ENCODE results near the gene STX10. TPM values are rescaled to one million over a fixed set of nuclear protein-coding genes. Genes with fewer than 3 reads are reported as not detected.

The STX10 gene
- polyA plus RNA-seq, 2 of the 4 experiments (the other 2 are of a cell fraction): 41.5 to 61.2 TPM

DNA sequence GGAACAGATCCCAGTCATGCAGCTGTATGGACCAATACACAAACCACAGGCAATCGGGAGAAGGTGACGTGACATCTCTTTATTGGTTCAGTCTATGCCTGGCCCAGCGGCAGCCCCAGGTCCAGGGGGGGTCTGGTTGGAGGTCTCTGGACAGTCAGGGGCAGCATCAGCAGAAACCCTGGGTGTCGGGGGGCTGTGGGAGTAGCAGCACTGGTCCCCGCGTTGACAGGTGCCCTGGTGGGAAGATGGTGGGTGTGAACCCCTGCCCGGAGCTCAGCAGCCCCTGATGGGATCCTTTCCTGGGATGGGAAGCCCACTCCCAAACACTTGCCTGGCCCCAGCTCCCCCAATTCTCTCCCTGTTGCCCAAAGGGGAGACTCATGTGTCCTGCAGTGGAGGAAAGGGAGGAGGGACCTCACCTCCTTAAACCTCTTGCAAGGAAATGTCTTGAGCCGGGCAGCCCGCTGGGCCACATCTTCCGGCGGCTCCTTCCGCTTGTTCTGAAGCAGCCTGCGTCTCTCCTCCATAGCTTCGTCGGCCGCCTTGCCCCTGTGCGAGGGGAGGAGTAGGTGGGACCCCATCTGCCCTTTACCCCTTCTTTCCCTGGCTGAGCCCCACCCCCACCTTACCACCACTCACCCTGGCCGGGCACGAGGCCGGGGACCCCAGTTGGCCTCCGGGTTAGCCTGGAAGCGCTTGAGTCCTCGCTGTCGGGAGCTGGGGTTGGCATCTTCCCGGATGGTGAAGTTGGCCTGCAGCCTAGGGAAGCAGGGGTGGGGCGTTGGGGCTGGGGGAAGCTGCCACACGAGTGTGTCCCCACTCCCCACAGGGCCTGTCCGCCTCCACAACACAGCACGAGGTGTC, 45.1 kb downstream of the STX10 start:
- Histone ChIP-seq H3K27ac (no peak overlapping the region), H3K4me2 (no peak overlapping the region), H3K9me3 (no peaks in the 10 kb centered on the region), H3K4me1 (no peaks in the 10 kb centered on the region), H3K4me3 (no peak overlapping the region)
- no peak for DNase-seq (ENCODE audit: low read depth in 1 of 2, low spot score in 1 of 2)
- ChIA-PET POLR2A (no interaction called here), CTCF (interaction anchor here (1.0 to 3.9 kb wide), 9 partner anchors 9 to 140 kb away, joined by 3 to 23 read pairs (median 5); partner anchors contain the start of gene DAND5)
- 92% methylated on average over 19 of the region's 29 CpGs for WGBS (ENCODE audit: missing lambda C conversion rate)
- no peak for FAIRE-seq
- no peak for ATAC-seq
- TF ChIP-seq ZNF302 (CRISPR knock-in tag; IDR thresholded peaks at IDR 0.05) (no peak), ZFP36 (IDR thresholded peaks at IDR 0.05; ENCODE audit: borderline replicate concordance, partially characterized antibody) (no peak), REST (IDR thresholded peaks at IDR 0.05) (no peak), SREBF2 (IDR thresholded peaks at IDR 0.05) (no peak), RARB (CRISPR knock-in tag; IDR thresholded peaks at IDR 0.05) (no peak), TFCP2L1 (CRISPR knock-in tag; IDR thresholded peaks at IDR 0.05) (no peak), JUNB (IDR thresholded peaks at IDR 0.05) (no peak), EHF (CRISPR knock-in tag; IDR thresholded peaks at IDR 0.05) (no peak), NFE2L2 (conservative IDR thresholded peaks at IDR 0.05; ENCODE audit: low read length) (no peak)
- TF ChIP-seq, protein P1, sequence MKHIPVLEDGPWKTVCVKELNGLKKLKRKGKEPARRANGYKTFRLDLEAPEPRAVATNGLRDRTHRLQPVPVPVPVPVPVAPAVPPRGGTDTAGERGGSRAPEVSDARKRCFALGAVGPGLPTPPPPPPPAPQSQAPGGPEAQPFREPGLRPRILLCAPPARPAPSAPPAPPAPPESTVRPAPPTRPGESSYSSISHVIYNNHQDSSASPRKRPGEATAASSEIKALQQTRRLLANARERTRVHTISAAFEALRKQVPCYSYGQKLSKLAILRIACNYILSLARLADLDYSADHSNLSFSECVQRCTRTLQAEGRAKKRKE (CRISPR knock-in tag; IDR thresholded peaks at IDR 0.05; ENCODE audit: low read depth): no peak

DNA sequence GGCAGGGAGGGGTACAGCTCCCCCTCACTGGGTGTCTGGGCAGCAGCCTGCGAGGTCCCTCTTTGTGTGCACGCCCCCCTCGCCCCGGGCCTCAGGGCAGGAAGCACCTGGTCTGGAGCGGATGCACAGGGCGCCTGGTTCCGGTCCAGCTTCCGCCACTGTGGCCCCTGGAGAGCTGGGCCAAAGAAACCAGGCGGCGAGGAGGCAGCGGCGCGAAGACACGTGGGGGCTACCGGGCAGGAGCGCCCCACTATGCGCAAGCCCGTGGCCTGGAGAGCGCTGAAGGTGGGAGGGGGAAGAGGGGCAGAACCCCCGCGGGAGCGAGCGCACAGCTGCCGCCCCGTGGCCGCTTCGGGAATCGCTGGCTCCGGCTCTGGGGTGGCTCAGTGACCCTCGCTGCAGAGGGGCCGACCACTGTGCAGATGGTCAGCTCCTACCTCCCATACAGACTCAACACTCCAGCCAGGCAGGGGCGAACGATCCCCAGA, 45.8 kb downstream of the STX10 start:
- H3K4me1 ChIP-seq: no peaks in the 10 kb centered on the region
- FAIRE-seq (no peak), DNase-seq (ENCODE audit: low read depth in 1 of 2, low spot score in 1 of 2) (peak in 1 of 2 experiments; percentile 31), ATAC-seq (peak in 1 of 2 experiments; percentile 59; a peak in 3 of 6 replicates)
- H3K4me2 ChIP-seq: no peak overlapping the region
- H3K27ac ChIP-seq: no peak overlapping the region
- peak in 1 of 2 experiments; percentile 6; a peak in 1 of 5 replicates for TF ChIP-seq RAD21 (conservative IDR thresholded peaks at IDR 0.05 in 1 of 2, IDR thresholded peaks at IDR 0.05 in 1 of 2)
- no peak for TF ChIP-seq KDM5A (IDR thresholded peaks at IDR 0.05)
- TF ChIP-seq HOXB5 (CRISPR knock-in tag; IDR thresholded peaks at IDR 0.05): no peak
- TF ChIP-seq RNF2 (IDR thresholded peaks at IDR 0.05; ENCODE audit: borderline replicate concordance, low read depth): no peak
- no peak for TF ChIP-seq FOSB (CRISPR knock-in tag; IDR thresholded peaks at IDR 0.05)
- TF ChIP-seq USF2 (IDR thresholded peaks at IDR 0.05): no peak
- peak; percentile 34; the same call in 2 of the 3 replicates for TF ChIP-seq CTCF (IDR thresholded peaks at IDR 0.05)
- peak; percentile 35; the same call in 2 of the 3 replicates for TF ChIP-seq SMC3 (IDR thresholded peaks at IDR 0.05)
- ChIA-PET CTCF (interaction anchor here (1.0 to 3.9 kb wide), 7 partner anchors 8 to 136 kb away, joined by 3 to 23 read pairs (median 5); partner anchors contain the start of gene DAND5), POLR2A (no interaction called here)
- no peak overlapping the region for H3K4me3 ChIP-seq
- 69% methylated on average over 22 of the region's 33 CpGs for WGBS (ENCODE audit: missing lambda C conversion rate)
- no peaks in the 10 kb centered on the region for H3K9me3 ChIP-seq
